ENCODE results near the gene TAL1.

The TAL1 gene

DNA sequence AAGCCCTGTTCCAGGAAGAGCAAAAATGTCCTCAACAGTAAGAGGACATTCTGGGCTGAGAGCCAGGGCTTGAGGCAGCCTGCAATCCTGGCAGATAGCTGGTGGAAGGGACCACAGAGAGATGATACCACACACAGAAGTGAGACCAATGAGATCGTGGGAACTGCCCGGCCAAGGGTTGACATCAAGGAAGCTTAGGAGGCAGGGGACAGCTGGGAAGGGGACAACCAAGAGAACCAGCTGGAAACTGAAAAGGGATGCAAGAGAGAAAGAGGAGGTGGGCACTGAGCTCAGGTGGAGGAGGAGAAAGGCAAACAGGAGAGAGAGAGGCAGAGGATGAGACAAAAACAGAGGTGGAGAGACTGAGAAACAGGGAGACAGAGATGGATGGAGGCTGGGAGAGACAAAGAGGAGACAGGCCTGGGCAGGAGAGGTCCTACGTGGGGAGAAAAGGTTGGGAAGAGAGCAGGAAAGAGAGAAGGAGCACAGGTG is 51.4 kb downstream of the TAL1 start:
- H3K9me3 ChIP-seq (ENCODE audit: control insufficient read depth in 2 of 2, low read length in 2 of 2): no peaks in the 10 kb centered on the region
- peaks cover 12% of the 10 kb centered on the region for H3K4me1 ChIP-seq (ENCODE audit: control insufficient read depth, insufficient read depth, low read length)
- no peak overlapping the region for H3K9ac ChIP-seq (ENCODE audit: low read length in 2 of 2)
- H3K36me3 ChIP-seq (ENCODE audit: control insufficient read depth in 2 of 2, insufficient read depth in 2 of 2, low read length in 2 of 2): no peaks in the 10 kb centered on the region
- no peak overlapping the region for H3K27ac ChIP-seq (ENCODE audit: low read length)
- peaks cover 11 to 36% of the 10 kb centered on the region in 2 donors for H3K27me3 ChIP-seq (ENCODE audit: control insufficient read depth in 1 of 2, insufficient read depth in 2 of 2, low read length in 2 of 2)
- H3K4me3 ChIP-seq (ENCODE audit: low read length in 2 of 2): no peak overlapping the region

- Histone ChIP-seq H3K36me3 (ENCODE audit: control insufficient read depth in 2 of 2, insufficient read depth in 2 of 2, low read length in 2 of 2) (no peaks in the 10 kb centered on the region), H3K27me3 (ENCODE audit: control insufficient read depth in 1 of 2, insufficient read depth in 2 of 2, low read length in 2 of 2) (peaks cover 12 to 39% of the 10 kb centered on the region in 2 donors), H3K4me3 (ENCODE audit: low read length in 2 of 2) (peak overlapping the region; percentile 70 to 79), H3K9ac (ENCODE audit: low read length in 2 of 2) (peak overlapping the region in 1 of 2 donors; percentile 20), H3K27ac (ENCODE audit: low read length) (no peak overlapping the region), H3K9me3 (ENCODE audit: control insufficient read depth in 2 of 2, low read length in 2 of 2) (no peaks in the 10 kb centered on the region), H3K4me1 (ENCODE audit: control insufficient read depth, insufficient read depth, low read length) (peaks cover 12% of the 10 kb centered on the region)
These were observed 51.9 kb downstream of the TAL1 start for GRCh38 chr1:47179988-47180563.

GRCh38 chr1:47179017-47179987 is 52.7 kb downstream of the TAL1 start:
- peak overlapping the region; percentile 70 to 79 for H3K4me3 ChIP-seq (ENCODE audit: low read length in 2 of 2)
- H3K27me3 ChIP-seq (ENCODE audit: control insufficient read depth in 1 of 2, insufficient read depth in 2 of 2, low read length in 2 of 2): peaks cover 12 to 44% of the 10 kb centered on the region in 2 donors
- H3K9me3 ChIP-seq (ENCODE audit: control insufficient read depth in 2 of 2, low read length in 2 of 2): no peaks in the 10 kb centered on the region
- H3K4me1 ChIP-seq (ENCODE audit: control insufficient read depth, insufficient read depth, low read length): peaks cover 12% of the 10 kb centered on the region
- H3K27ac ChIP-seq (ENCODE audit: low read length): no peak overlapping the region
- peak overlapping the region; percentile 20 to 47 for H3K9ac ChIP-seq (ENCODE audit: low read length in 2 of 2)
- no peaks in the 10 kb centered on the region for H3K36me3 ChIP-seq (ENCODE audit: control insufficient read depth in 2 of 2, insufficient read depth in 2 of 2, low read length in 2 of 2)

GRCh38 chr1:47178654-47179016 is 53.4 kb downstream of the TAL1 start:
- peak overlapping the region in 1 of 2 donors; percentile 79 for H3K4me3 ChIP-seq (ENCODE audit: low read length in 2 of 2)
- no peak overlapping the region for H3K27ac ChIP-seq (ENCODE audit: low read length)
- no peak overlapping the region for H3K9ac ChIP-seq (ENCODE audit: low read length in 2 of 2)
- no peaks in the 10 kb centered on the region for H3K9me3 ChIP-seq (ENCODE audit: control insufficient read depth in 2 of 2, low read length in 2 of 2)
- H3K27me3 ChIP-seq (ENCODE audit: control insufficient read depth in 1 of 2, insufficient read depth in 2 of 2, low read length in 2 of 2): peaks cover 12 to 44% of the 10 kb centered on the region in 2 donors
- no peaks in the 10 kb centered on the region for H3K36me3 ChIP-seq (ENCODE audit: control insufficient read depth in 2 of 2, insufficient read depth in 2 of 2, low read length in 2 of 2)
- H3K4me1 ChIP-seq (ENCODE audit: control insufficient read depth, insufficient read depth, low read length): peaks cover 12% of the 10 kb centered on the region

DNA sequence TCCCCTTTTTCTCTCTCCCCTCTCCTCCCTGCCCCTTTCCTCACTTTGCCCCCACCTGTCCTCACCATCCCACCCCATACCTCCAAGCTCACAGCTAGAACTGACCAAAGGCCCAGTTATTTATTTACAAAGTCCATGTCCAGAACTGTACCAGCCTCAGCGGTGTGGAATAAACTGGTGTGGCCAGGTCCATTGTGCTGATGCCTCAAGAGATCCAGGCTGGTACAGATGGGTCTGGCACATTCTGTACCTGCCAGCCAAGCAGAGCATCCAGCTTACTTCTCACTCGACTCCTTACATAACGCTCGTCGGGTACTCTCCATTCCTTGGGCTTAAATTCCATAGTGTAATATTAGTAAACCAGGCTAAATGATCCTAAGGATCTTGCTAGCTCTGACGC is 54.0 kb downstream of the TAL1 start:
- Histone ChIP-seq H3K36me3 (ENCODE audit: control insufficient read depth in 2 of 2, insufficient read depth in 2 of 2, low read length in 2 of 2) (no peaks in the 10 kb centered on the region), H3K9ac (ENCODE audit: low read length in 2 of 2) (no peak overlapping the region), H3K4me3 (ENCODE audit: low read length in 2 of 2) (no peak overlapping the region), H3K9me3 (ENCODE audit: control insufficient read depth in 2 of 2, low read length in 2 of 2) (peaks cover 0 to under 1% of the 10 kb centered on the region in 2 donors), H3K4me1 (ENCODE audit: control insufficient read depth, insufficient read depth, low read length) (peaks cover 12% of the 10 kb centered on the region), H3K27ac (ENCODE audit: low read length) (no peak overlapping the region), H3K27me3 (ENCODE audit: control insufficient read depth in 1 of 2, insufficient read depth in 2 of 2, low read length in 2 of 2) (peaks cover 12 to 38% of the 10 kb centered on the region in 2 donors)

DNA sequence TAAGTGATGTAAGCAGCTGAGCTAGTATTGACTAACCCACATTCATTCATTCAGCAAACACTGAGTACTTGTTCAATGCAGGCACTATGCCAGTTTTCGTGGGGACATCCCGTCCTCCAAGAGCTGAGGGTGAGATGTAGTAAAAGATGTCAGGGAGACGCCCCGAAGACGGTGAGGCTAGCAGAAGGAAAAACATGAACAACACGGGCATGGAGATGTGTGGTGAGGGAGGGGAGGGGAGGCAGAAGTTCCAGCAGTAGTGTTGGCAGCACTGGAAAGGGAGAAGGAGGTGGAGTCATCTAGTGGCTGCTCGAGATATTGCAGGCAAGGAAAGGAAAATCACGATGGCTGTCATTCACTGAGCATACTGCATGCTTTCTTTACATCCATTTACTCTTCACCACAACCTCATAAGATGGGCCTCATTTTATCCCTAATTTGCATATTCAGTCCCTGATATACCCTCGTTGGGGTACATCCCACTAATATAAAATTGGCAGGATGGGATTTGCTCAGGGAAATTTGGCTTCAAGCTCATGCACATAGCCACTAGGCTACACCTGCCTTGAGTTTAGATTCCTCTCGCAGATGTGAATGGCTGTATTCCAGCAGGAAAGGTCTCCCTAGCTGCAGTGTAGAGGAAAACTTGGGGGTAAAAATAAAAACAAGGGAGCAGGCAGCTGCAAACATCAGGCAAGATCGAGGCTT is 56.6 kb downstream of the TAL1 start:
- no peak overlapping the region for H3K27ac ChIP-seq (ENCODE audit: low read length)
- H3K9me3 ChIP-seq (ENCODE audit: control insufficient read depth in 2 of 2, low read length in 2 of 2): peaks cover 0 to 7% of the 10 kb centered on the region in 2 donors
- peaks cover 3 to 23% of the 10 kb centered on the region in 2 donors for H3K27me3 ChIP-seq (ENCODE audit: control insufficient read depth in 1 of 2, insufficient read depth in 2 of 2, low read length in 2 of 2)
- H3K4me1 ChIP-seq (ENCODE audit: control insufficient read depth, insufficient read depth, low read length): peaks cover 12% of the 10 kb centered on the region
- H3K9ac ChIP-seq (ENCODE audit: low read length in 2 of 2): no peak overlapping the region
- no peaks in the 10 kb centered on the region for H3K36me3 ChIP-seq (ENCODE audit: control insufficient read depth in 2 of 2, insufficient read depth in 2 of 2, low read length in 2 of 2)
- H3K4me3 ChIP-seq (ENCODE audit: low read length in 2 of 2): peak overlapping the region in 1 of 2 donors; percentile 22

DNA sequence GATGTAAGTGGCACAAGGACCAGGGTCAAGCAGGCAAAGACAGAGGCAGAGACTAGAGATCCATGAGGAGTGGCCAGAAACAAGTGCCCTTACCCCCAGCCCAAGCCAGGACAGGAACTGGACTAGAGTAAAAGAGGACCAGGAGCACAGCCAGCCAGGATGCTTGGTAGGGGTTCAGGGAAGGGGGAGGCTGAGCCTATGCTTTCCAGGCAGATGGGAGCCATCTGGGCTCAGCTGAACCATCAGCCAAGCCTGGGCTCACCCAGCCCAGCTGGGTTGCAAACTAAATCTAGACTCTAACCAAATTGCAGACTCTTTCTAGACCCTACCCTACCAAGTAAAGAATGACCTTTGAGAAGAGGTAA is 57.4 kb downstream of the TAL1 start:
- no peak overlapping the region for H3K27ac ChIP-seq (ENCODE audit: low read length)
- peaks cover 3 to 19% of the 10 kb centered on the region in 2 donors for H3K27me3 ChIP-seq (ENCODE audit: control insufficient read depth in 1 of 2, insufficient read depth in 2 of 2, low read length in 2 of 2)
- H3K9me3 ChIP-seq (ENCODE audit: control insufficient read depth in 2 of 2, low read length in 2 of 2): peaks cover 0 to 7% of the 10 kb centered on the region in 2 donors
- H3K4me3 ChIP-seq (ENCODE audit: low read length in 2 of 2): no peak overlapping the region
- no peak overlapping the region for H3K9ac ChIP-seq (ENCODE audit: low read length in 2 of 2)
- H3K36me3 ChIP-seq (ENCODE audit: control insufficient read depth in 2 of 2, insufficient read depth in 2 of 2, low read length in 2 of 2): no peaks in the 10 kb centered on the region
- H3K4me1 ChIP-seq (ENCODE audit: control insufficient read depth, insufficient read depth, low read length): peaks cover 4% of the 10 kb centered on the region

DNA sequence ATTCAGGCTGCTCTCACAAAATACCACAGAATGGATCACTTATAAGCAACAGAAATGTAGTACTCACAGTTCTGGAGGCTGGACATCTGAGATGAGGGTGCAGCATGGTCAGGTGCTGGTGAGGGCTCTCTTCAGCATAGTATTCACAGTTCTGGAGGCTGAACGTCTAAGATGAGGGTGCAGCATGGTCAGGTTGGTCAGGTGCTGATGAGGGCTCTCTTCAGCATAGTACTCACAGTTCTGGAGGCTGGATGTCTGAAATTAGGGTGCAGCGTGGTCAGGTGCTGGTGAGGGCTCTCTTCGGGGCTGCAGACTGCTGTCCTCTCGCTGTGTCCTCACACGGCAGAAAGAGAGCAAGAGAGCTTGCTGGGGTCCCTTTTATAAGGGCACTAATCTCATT is 59.2 kb downstream of the TAL1 start:
- peaks cover 3 to 19% of the 10 kb centered on the region in 2 donors for H3K27me3 ChIP-seq (ENCODE audit: control insufficient read depth in 1 of 2, insufficient read depth in 2 of 2, low read length in 2 of 2)
- H3K36me3 ChIP-seq (ENCODE audit: control insufficient read depth in 2 of 2, insufficient read depth in 2 of 2, low read length in 2 of 2): no peaks in the 10 kb centered on the region
- peaks cover 0 to 7% of the 10 kb centered on the region in 2 donors for H3K9me3 ChIP-seq (ENCODE audit: control insufficient read depth in 2 of 2, low read length in 2 of 2)
- no peak overlapping the region for H3K27ac ChIP-seq (ENCODE audit: low read length)
- H3K4me3 ChIP-seq (ENCODE audit: low read length in 2 of 2): no peak overlapping the region
- no peak overlapping the region for H3K9ac ChIP-seq (ENCODE audit: low read length in 2 of 2)
- H3K4me1 ChIP-seq (ENCODE audit: control insufficient read depth, insufficient read depth, low read length): no peaks in the 10 kb centered on the region

All from stomach smooth muscle (tissue), 2 donors.